ENCODE measurements around the gene PLS3. TPM values are rescaled to one million over a fixed set of nuclear protein-coding genes. Genes with fewer than 3 reads are reported as not detected.

The PLS3 gene
- total RNA-seq, 1 experiment from 2014 or later, result 88.2 TPM

DNA sequence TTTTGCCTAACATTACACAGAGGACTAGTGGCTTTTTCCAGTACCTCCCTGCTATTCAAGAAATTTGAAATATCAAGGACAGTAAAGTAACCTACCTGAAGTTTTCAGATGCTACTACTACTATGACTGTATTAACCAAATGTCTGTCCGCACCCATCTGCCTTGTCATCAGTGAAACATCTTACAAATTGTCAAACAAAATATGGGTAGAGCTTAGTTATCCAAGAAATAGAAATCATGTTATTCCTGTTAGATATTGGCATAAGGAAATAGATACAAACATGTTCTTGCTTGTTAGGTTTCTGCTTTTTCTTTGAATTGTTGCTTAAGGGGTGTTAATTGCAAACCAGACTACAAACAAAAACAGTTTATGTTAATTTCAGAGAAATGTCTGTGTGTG, 63.9 kb downstream of the PLS3 start:
- TF ChIP-seq EZH2 (IDR thresholded peaks at IDR 0.05; ENCODE audit: borderline replicate concordance, low read depth, low read length, poor library complexity, severe bottlenecking) (no peak), CTCF (conservative IDR thresholded peaks at IDR 0.05; ENCODE audit: low read depth, low read length) (no peak)
- Histone ChIP-seq H3K9me3 (ENCODE audit: low read depth, low read length, poor library complexity, severe bottlenecking) (no peaks in the 10 kb centered on the region), H3K4me3 (ENCODE audit: low read depth, low read length, poor library complexity, severe bottlenecking) (no peak overlapping the region), H3K27ac (ENCODE audit: low read depth, low read length, poor library complexity, severe bottlenecking) (no peak overlapping the region), H3K36me3 (ENCODE audit: insufficient read depth, low read length, poor library complexity, severe bottlenecking) (no peaks in the 10 kb centered on the region), H3K4me1 (ENCODE audit: insufficient read depth, low read length, poor library complexity, severe bottlenecking) (no peaks in the 10 kb centered on the region), H3K27me3 (replicated peaks; ENCODE audit: insufficient read depth, low read depth, low read length, poor library complexity) (peaks cover 26% of the 10 kb centered on the region)
- no peak for DNase-seq (ENCODE audit: low spot score)
- no TSS peak for BruUV-seq (replicated peaks)
- ChIA-PET POLR2A (ENCODE audit: low non-redundant PET) (no interaction called here), CTCF (no interaction called here)
- intact Hi-C loops (cut with micrococcal nuclease; ENCODE audit: unreplicated experiment), result no loop called here

DNA sequence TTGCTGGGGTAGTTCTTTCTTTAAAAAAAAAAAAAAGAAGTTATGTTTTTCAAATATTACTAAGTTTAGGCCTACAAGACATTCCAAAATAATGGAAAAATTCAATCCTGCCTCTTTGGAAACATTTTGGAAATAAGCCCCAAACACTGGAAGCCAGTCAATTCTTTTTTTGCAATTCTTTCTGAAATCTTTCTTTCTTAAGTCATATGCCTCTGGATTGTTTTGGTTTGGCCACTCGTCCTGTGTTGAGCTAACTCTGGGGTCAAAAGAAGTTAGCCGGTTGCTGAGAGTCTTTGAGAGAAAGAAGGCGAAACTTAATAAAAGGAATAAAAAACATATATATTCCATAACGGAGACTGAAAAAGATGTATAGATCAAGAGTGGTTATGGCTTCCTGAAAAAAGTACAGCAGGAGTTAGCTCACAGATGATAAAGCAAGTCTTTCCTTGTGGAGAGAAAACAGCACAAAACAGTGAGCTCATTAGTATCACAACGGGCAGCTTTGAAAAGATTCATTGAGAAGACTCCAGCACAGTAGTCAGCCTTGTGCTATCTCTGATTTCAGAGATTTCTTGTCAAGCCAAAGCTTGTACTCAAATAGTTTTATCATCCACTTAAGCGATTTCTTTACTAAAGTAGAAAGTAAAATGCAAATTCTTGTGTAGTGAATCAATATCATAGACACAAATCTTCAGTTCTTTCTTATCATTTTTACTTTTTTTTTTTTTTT, 64.8 kb downstream of the PLS3 start:
- Histone ChIP-seq H3K9me3 (ENCODE audit: low read depth, low read length, poor library complexity, severe bottlenecking) (no peaks in the 10 kb centered on the region), H3K4me3 (ENCODE audit: low read depth, low read length, poor library complexity, severe bottlenecking) (no peak overlapping the region), H3K36me3 (ENCODE audit: insufficient read depth, low read length, poor library complexity, severe bottlenecking) (no peaks in the 10 kb centered on the region), H3K27me3 (replicated peaks; ENCODE audit: insufficient read depth, low read depth, low read length, poor library complexity) (peaks cover 28% of the 10 kb centered on the region), H3K27ac (ENCODE audit: low read depth, low read length, poor library complexity, severe bottlenecking) (no peak overlapping the region), H3K4me1 (ENCODE audit: insufficient read depth, low read length, poor library complexity, severe bottlenecking) (no peaks in the 10 kb centered on the region)
- POLR2A ChIA-PET (ENCODE audit: low non-redundant PET), result no interaction called here
- intact Hi-C loops (cut with micrococcal nuclease; ENCODE audit: unreplicated experiment), result no loop called here
- CTCF ChIA-PET, result no interaction called here
- BruUV-seq (replicated peaks), result no TSS peak
- DNase-seq (ENCODE audit: low spot score), result no peak
- TF ChIP-seq EZH2 (IDR thresholded peaks at IDR 0.05; ENCODE audit: borderline replicate concordance, low read depth, low read length, poor library complexity, severe bottlenecking) (no peak), CTCF (conservative IDR thresholded peaks at IDR 0.05; ENCODE audit: low read depth, low read length) (no peak)

DNA sequence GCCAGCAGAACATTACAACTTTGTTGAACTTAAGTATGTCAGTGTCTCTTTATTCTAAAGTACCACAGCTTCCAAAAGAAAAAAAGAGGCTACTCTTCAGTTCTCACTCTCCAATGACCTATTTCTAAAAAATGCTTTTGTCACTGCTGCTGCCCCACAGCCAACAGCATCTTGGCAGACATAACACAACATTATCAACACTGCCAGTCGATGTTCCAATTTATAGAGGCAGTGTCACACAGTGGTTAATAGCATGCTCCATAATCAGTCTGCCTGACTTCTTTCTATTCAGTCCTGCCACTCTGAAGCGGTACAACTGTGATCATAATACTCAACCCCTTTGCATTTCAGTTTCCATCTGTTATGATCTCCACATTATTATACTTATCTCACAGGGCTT, 69.2 kb downstream of the PLS3 start:
- intact Hi-C loops (cut with micrococcal nuclease; ENCODE audit: unreplicated experiment), result no loop called here
- TF ChIP-seq CTCF (conservative IDR thresholded peaks at IDR 0.05; ENCODE audit: low read depth, low read length), result no peak
- no peak for TF ChIP-seq EZH2 (IDR thresholded peaks at IDR 0.05; ENCODE audit: borderline replicate concordance, low read depth, low read length, poor library complexity, severe bottlenecking)
- Histone ChIP-seq H3K36me3 (ENCODE audit: insufficient read depth, low read length, poor library complexity, severe bottlenecking) (no peaks in the 10 kb centered on the region), H3K4me3 (ENCODE audit: low read depth, low read length, poor library complexity, severe bottlenecking) (no peak overlapping the region), H3K27ac (ENCODE audit: low read depth, low read length, poor library complexity, severe bottlenecking) (no peak overlapping the region), H3K4me1 (ENCODE audit: insufficient read depth, low read length, poor library complexity, severe bottlenecking) (no peaks in the 10 kb centered on the region), H3K27me3 (replicated peaks; ENCODE audit: insufficient read depth, low read depth, low read length, poor library complexity) (peaks cover 13% of the 10 kb centered on the region), H3K9me3 (ENCODE audit: low read depth, low read length, poor library complexity, severe bottlenecking) (no peaks in the 10 kb centered on the region)
- no peak for DNase-seq (ENCODE audit: low spot score)
- CTCF ChIA-PET, result no interaction called here
- BruUV-seq (replicated peaks), result no TSS peak
- POLR2A ChIA-PET (ENCODE audit: low non-redundant PET), result no interaction called here

Data from A673 (cell line).